T-cell (primary cell): Measurements from ENCODE around the gene PLBD1. TPM values are rescaled to one million over a fixed set of nuclear protein-coding genes. Genes with fewer than 3 reads are reported as not detected.

ENCODE experiments used
- ATAC-seq, 4 experiments: fragments of 200-7000 bp in 3 of 4; fragments of 150-1000 bp in 1 of 4; cut with Tn5 transposase; replicated peaks in 1 of 4; 1 replicate in 3 of 4; 2 replicates in 1 of 4; pipeline ENCODE4 v1.10.0; 2021; ENCODE audit warnings: moderate library complexity in 3 of 4, mild to moderate bottlenecking in 2 of 4, moderate number of reproducible peaks in 1 of 4
- CTCF ChIA-PET, 2 donors: fragments of 300-600 bp; sonication (Branson Sonifier 250); formaldehyde crosslinking; loops; one replicate each; lab custom pipeline; 2022; ENCODE audit warnings: antibody characterized with exemption in 2 of 2; lab: Charles Lee
- POLR2A ChIA-PET, 2 donors: fragments of 300-600 bp; sonication (Branson Sonifier 250); formaldehyde crosslinking; loops; one replicate each; lab custom pipeline; 2022; ENCODE audit warnings: antibody characterized with exemption in 2 of 2; lab: Charles Lee
- DNase-seq, 35 experiments: peaks; one replicate each; pipeline versions ENCODE4 v3.0.0 to v3.0.0-alpha.2; 2013 to 2023
- H3K27ac ChIP-seq: one replicate; pipeline ENCODE4 v1.5.1; 2013; ENCODE audit warnings: low read length
- H3K27me3 ChIP-seq, 2 experiments: replicated peaks in 1 of 2; 1 replicate in 1 of 2; 2 replicates in 1 of 2; pipeline versions ENCODE4 v1.6.1 to v1.7.0; 2013; ENCODE audit warnings: low read length in 1 of 2, mixed read lengths in 1 of 2; ENCODE audit not compliant: control insufficient read depth in 2 of 2, insufficient read depth in 2 of 2; ENCODE audit errors: extremely low read depth in 1 of 2
- H3K36me3 ChIP-seq, 2 donors: 1 replicate in 1 of 2; 2 replicates in 1 of 2; pipeline versions ENCODE4 v1.6.1 to v1.7.0; 2013; ENCODE audit warnings: low read length in 1 of 2; ENCODE audit not compliant: control insufficient read depth in 2 of 2, insufficient read depth in 1 of 2; ENCODE audit errors: extremely low read depth in 1 of 2
- H3K4me1 ChIP-seq, 2 experiments: 1 replicate in 1 of 2; 2 replicates in 1 of 2; pipeline versions ENCODE4 v1.6.1 to v1.7.0; 2013; ENCODE audit warnings: low read length in 2 of 2, mixed read lengths in 1 of 2; ENCODE audit not compliant: insufficient read depth in 2 of 2, control insufficient read depth in 1 of 2; ENCODE audit errors: extremely low read depth in 1 of 2
- H3K4me3 ChIP-seq, 2 donors: 1 replicate in 1 of 2; 2 replicates in 1 of 2; pipeline versions ENCODE4 v1.5.1 to v1.7.0; 2013; ENCODE audit warnings: mild to moderate bottlenecking in 2 of 2, low read length in 1 of 2, moderate library complexity in 1 of 2; ENCODE audit not compliant: control insufficient read depth in 1 of 2; ENCODE audit errors: extremely low read depth in 1 of 2
- H3K9me3 ChIP-seq: 2 replicates; pipeline ENCODE4 v1.7.0; 2013
- H3K27ac Mint-ChIP-seq, 2 donors: one replicate each; pipeline ENCODE4 v1.8.0; 2020 to 2021; ENCODE audit warnings: mild to moderate bottlenecking in 2 of 2, mixed read lengths in 2 of 2
- H3K27me3 Mint-ChIP-seq, 2 donors: one replicate each; pipeline ENCODE4 v1.8.0; 2021 to 2022; ENCODE audit warnings: mixed read lengths in 2 of 2
- H3K36me3 Mint-ChIP-seq: one replicate; pipeline ENCODE4 v1.8.0; 2021; ENCODE audit warnings: mixed read lengths
- H3K4me1 Mint-ChIP-seq, 3 donors: one replicate each; pipeline ENCODE4 v1.8.0; 2020 to 2022; ENCODE audit warnings: mixed read lengths in 3 of 3, mild to moderate bottlenecking in 1 of 3
- H3K4me3 Mint-ChIP-seq, 3 donors: one replicate each; pipeline ENCODE4 v1.8.0; 2020 to 2022; ENCODE audit warnings: mild to moderate bottlenecking in 3 of 3, mixed read lengths in 3 of 3, moderate library complexity in 3 of 3
- H3K9me3 Mint-ChIP-seq, 3 donors: one replicate each; pipeline ENCODE4 v1.8.0; 2020 to 2022; ENCODE audit warnings: mixed read lengths in 3 of 3
- WGBS: methylation state at CpG from one replicate; pipeline ENCODE4 v1.1.5; 2013; ENCODE audit warnings: missing lambda C conversion rate; ENCODE audit not compliant: insufficient coverage; 5-methylcytosine and 5-hydroxymethylcytosine counted together
- total RNA-seq, 35 experiments: library from RNA in 6 of 35; stranded (reverse) in 6 of 35; fragments of 120-200 nt in 1 of 35; gene quantifications; one replicate each; pipeline versions ENCODE4 v1.2.1 to v1.2.4 and lab custom pipeline; 2013 to 2026

The PLBD1 gene
- total RNA-seq, 5 donors from 2014 or later (not counting 1 experiment from before 2014, with no cell fraction given) = 0.13 to 0.57 (median 0.20) TPM

GRCh38 chr12:14471497-14471896 is 96.2 kb downstream of the PLBD1 start:
- no peak for ATAC-seq
- H3K4me1 Mint-ChIP-seq = peaks cover 0 to 4% (median 4%) of the 10 kb centered on the region in 3 donors
- no peaks in the 10 kb centered on the region for H3K4me1 ChIP-seq
- ChIA-PET POLR2A (no interaction called here), CTCF (no interaction called here)
- peaks cover 13% of the 10 kb centered on the region for H3K9me3 ChIP-seq
- DNase-seq = no peak
- H3K27me3 Mint-ChIP-seq = no peaks in the 10 kb centered on the region
- H3K36me3 Mint-ChIP-seq = peaks cover 79% of the 10 kb centered on the region
- H3K4me3 Mint-ChIP-seq = no peak overlapping the region
- H3K36me3 ChIP-seq = peaks cover 4 to 69% of the 10 kb centered on the region in 2 donors
- no peak overlapping the region for H3K27ac ChIP-seq
- no peak overlapping the region for H3K27ac Mint-ChIP-seq
- H3K4me3 ChIP-seq = no peak overlapping the region
- peaks cover 5 to 38% (median 28%) of the 10 kb centered on the region in 3 donors for H3K9me3 Mint-ChIP-seq
- WGBS = no CpG with 5 or more reads among the region's 1 CpG
- no peaks in the 10 kb centered on the region for H3K27me3 ChIP-seq

- Mint-ChIP-seq H3K4me3 (no peak overlapping the region), H3K27me3 (no peaks in the 10 kb centered on the region), H3K4me1 (peaks cover 29 to 48% (median 42%) of the 10 kb centered on the region in 3 donors), H3K27ac (peak overlapping the region; percentile 8 to 42), H3K36me3 (peaks cover 58% of the 10 kb centered on the region), H3K9me3 (no peaks in the 10 kb centered on the region)
- DNase-seq (peak in 2 of 35 experiments; percentile 2 to 32), ATAC-seq (peak in 1 of 4 experiments; percentile 70)
- ChIA-PET CTCF (no interaction called here), POLR2A (no interaction called here)
- Histone ChIP-seq H3K9me3 (no peaks in the 10 kb centered on the region), H3K36me3 (peaks cover 7 to 54% of the 10 kb centered on the region in 2 donors), H3K4me3 (no peak overlapping the region), H3K27ac (no peak overlapping the region), H3K27me3 (no peaks in the 10 kb centered on the region), H3K4me1 (peaks cover 4 to 6% of the 10 kb centered on the region in 2 experiments)
- 61% methylated on average over 2 of the region's 5 CpGs for WGBS
These were observed 107.4 kb downstream of the PLBD1 start for GRCh38 chr12:14460212-14460841.

- Mint-ChIP-seq H3K4me3 (peak overlapping the region in 1 of 3 donors; percentile 25), H3K4me1 (peaks cover 49 to 59% (median 59%) of the 10 kb centered on the region in 3 donors), H3K27me3 (no peaks in the 10 kb centered on the region), H3K36me3 (peaks cover 72% of the 10 kb centered on the region), H3K27ac (peak overlapping the region; percentile 69 to 71), H3K9me3 (peaks cover 0 to 9% (median 0%) of the 10 kb centered on the region in 3 donors)
- H3K4me1 ChIP-seq = peaks cover 5 to 12% of the 10 kb centered on the region in 2 experiments
- 67% methylated on average over 1 of the region's 2 CpGs for WGBS
- POLR2A ChIA-PET = interaction anchor here in 1 of 2 donors (0.6 kb wide), 1 partner anchor 1544 kb away, joined by 4 read pairs; no protein-coding TSS in a partner anchor
- ATAC-seq = peak; percentile 52 to 74 (median 66)
- H3K27ac ChIP-seq = peak overlapping the region; percentile 6
- no peaks in the 10 kb centered on the region for H3K27me3 ChIP-seq
- no peak overlapping the region for H3K4me3 ChIP-seq
- peaks cover 2 to 71% of the 10 kb centered on the region in 2 donors for H3K36me3 ChIP-seq
- DNase-seq = peak in 13 of 35 experiments; percentile 1 to 58 (median 13)
- H3K9me3 ChIP-seq = peaks cover 7% of the 10 kb centered on the region
- CTCF ChIA-PET = interaction anchor here (0.7 to 5.2 kb wide), 8 partner anchors 9 to 217 kb away, joined by 3 to 38 read pairs (median 6); partner anchors contain the start of gene ATF7IP (in 1 of the 2)
These were observed 113.4 kb downstream of the PLBD1 start for GRCh38 chr12:14454098-14454907.

Other genes starting within 250 kb of the PLBD1 start
- gene ATF7IP, start 202.2 kb downstream of the PLBD1 start, total RNA-seq = 100 to 1,000 TPM; 112 to 165 (median 147) TPM
- gene GUCY2C, start 128.7 kb upstream of the PLBD1 start, total RNA-seq = under 1 TPM in 1 of 5 donors, not detected in 4; 0.06 TPM
- 100 to 1,000 TPM in 2 of 5 donors, 10 to 100 TPM in 3; 72.6 to 122 (median 80.6) TPM for gene WBP11, start 235.6 kb upstream of the PLBD1 start, total RNA-seq
- gene C12orf60, start 235.8 kb upstream of the PLBD1 start, total RNA-seq = 1 to 10 TPM in 2 of 5 donors, under 1 TPM in 2, not detected in 1; 0.50 to 1.4 (median 0.93) TPM
- not detected for gene SMCO3, start 246.3 kb upstream of the PLBD1 start, total RNA-seq